Esophagus muscularis mucosa (tissue), 4 donors: ENCODE measurements around the gene MEIOSIN. TPM values are rescaled to one million over a fixed set of nuclear protein-coding genes. Genes with fewer than 3 reads are reported as not detected.
A peak's percentile ranks its signal among the peaks of the same experiment; 100 is the strongest.

ENCODE experiments used
- DNase-seq: peaks from one replicate; pipeline ENCODE4 v3.0.0-alpha.2; 2017; ENCODE audit errors: extremely low spot score
- H3K27ac ChIP-seq, 4 donors: fragments of 200-600 bp; sonication (generic); replicated peaks in 1 of 4; 1 replicate in 3 of 4; 2 replicates in 1 of 4; pipeline ENCODE4 v1.5.1; 2016 to 2019; ENCODE audit warnings: mild to moderate bottlenecking in 1 of 4
- H3K27me3 ChIP-seq, 4 donors: fragments of 200-600 bp; sonication (generic); one replicate each; pipeline versions ENCODE4 v1.5.1 to v1.6.0; 2016 to 2019
- H3K36me3 ChIP-seq, 4 donors: fragments of 200-600 bp; sonication (generic); one replicate each; pipeline ENCODE4 v1.5.1; 2016 to 2019
- H3K4me1 ChIP-seq, 4 donors: fragments of 200-600 bp; sonication (generic); one replicate each; pipeline ENCODE4 v1.5.1; 2016 to 2019
- H3K4me3 ChIP-seq, 4 donors: fragments of 200-600 bp; sonication (generic); 1 replicate in 2 of 4; 2 replicates in 2 of 4; pipeline ENCODE4 v1.5.1; 2016 to 2019; ENCODE audit warnings: mild to moderate bottlenecking in 4 of 4, moderate library complexity in 1 of 4
- H3K9me3 ChIP-seq, 4 donors: fragments of 200-600 bp; sonication (generic); 1 replicate in 3 of 4; 2 replicates in 1 of 4; pipeline ENCODE4 v1.5.1; 2016 to 2019
- EP300 ChIP-seq: sonication (generic); formaldehyde crosslinking; IDR thresholded peaks from one replicate; pipeline ENCODE4 v1.6.1; 2017; ENCODE audit warnings: antibody characterized with exemption
- POLR2A ChIP-seq: fragments of 450-650 bp; IDR thresholded peaks from one replicate; pipeline ENCODE4 v1.6.1; 2017; ENCODE audit warnings: antibody characterized with exemption, moderate library complexity, mild to moderate bottlenecking, low read depth
- POLR2AphosphoS5 ChIP-seq, 2 donors: sonication (generic); formaldehyde crosslinking; IDR thresholded peaks; one replicate each; pipeline ENCODE4 v1.6.1; 2017; ENCODE audit warnings: antibody characterized with exemption in 2 of 2
- WGBS: methylation state at CpG from one replicate; pipeline ENCODE4 v1.1.5; 2018; 5-methylcytosine and 5-hydroxymethylcytosine counted together
- intact Hi-C: fragments of 100-400 bp; cut with DNase I; formaldehyde crosslinking; loops from one replicate; pipeline ENCODE4 v1.15.1; 2023
- total RNA-seq, 4 donors: library from RNA; depleted of rRNA; stranded (reverse); fragments of >200 nt; gene quantifications; one replicate each; pipeline versions ENCODE4 v1.1.0 to v1.2.1, GENCODE V29; 2016
- TF ChIP-seq, protein P1 (sequence below), 3 experiments: fragments of 200-600 bp in 2 of 3; fragments of 450-650 bp in 1 of 3; sonication (generic) in 2 of 3; IDR thresholded peaks; one replicate each; pipeline ENCODE4 v1.5.1; 2017 to 2019; ENCODE audit warnings: antibody characterized with exemption in 3 of 3, mild to moderate bottlenecking in 2 of 3, moderate library complexity in 1 of 3

MEIOSIN gene
- total RNA-seq, 4 donors from 2014 or later = not detected

DNA sequence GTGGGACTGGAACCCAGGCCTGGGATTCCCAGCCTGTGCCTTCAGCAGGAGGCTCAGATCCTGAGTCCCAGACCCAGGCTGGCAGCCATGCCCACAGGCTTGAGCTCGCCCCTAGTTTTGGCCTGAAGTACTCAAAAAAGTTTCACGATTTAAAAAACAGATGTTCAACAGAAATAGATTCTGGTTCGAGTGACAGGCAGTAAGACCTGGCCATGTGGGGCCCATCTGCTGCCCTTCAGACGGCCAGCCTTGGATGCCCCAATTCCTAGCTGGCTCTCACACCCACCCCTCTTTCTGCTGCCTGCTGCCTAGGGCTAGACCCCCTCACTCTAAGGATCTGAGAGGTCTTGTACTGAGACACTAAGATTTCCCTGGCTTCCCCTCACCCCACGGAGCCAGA, 51.9 kb downstream of the MEIOSIN start:
- TF ChIP-seq POLR2A = no peak
- TF ChIP-seq POLR2AphosphoS5 (IDR thresholded peaks at IDR 0.05) = no peak
- no peak for TF ChIP-seq EP300
- TF ChIP-seq, protein P1, sequence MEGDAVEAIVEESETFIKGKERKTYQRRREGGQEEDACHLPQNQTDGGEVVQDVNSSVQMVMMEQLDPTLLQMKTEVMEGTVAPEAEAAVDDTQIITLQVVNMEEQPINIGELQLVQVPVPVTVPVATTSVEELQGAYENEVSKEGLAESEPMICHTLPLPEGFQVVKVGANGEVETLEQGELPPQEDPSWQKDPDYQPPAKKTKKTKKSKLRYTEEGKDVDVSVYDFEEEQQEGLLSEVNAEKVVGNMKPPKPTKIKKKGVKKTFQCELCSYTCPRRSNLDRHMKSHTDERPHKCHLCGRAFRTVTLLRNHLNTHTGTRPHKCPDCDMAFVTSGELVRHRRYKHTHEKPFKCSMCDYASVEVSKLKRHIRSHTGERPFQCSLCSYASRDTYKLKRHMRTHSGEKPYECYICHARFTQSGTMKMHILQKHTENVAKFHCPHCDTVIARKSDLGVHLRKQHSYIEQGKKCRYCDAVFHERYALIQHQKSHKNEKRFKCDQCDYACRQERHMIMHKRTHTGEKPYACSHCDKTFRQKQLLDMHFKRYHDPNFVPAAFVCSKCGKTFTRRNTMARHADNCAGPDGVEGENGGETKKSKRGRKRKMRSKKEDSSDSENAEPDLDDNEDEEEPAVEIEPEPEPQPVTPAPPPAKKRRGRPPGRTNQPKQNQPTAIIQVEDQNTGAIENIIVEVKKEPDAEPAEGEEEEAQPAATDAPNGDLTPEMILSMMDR (IDR thresholded peaks at IDR 0.05) = no peak
- Histone ChIP-seq H3K9me3 (no peaks in the 10 kb centered on the region), H3K4me1 (peaks cover 58 to 72% (median 63%) of the 10 kb centered on the region in 4 donors), H3K27ac (peak overlapping the region; percentile 94 to 97 (median 95)), H3K27me3 (no peaks in the 10 kb centered on the region), H3K36me3 (peaks cover 20 to 54% (median 48%) of the 10 kb centered on the region in 4 donors), H3K4me3 (no peak overlapping the region)
- no peak for DNase-seq
- 78% methylated on average over 4 of the region's 5 CpGs for WGBS
- intact Hi-C loops = no loop called here

DNA sequence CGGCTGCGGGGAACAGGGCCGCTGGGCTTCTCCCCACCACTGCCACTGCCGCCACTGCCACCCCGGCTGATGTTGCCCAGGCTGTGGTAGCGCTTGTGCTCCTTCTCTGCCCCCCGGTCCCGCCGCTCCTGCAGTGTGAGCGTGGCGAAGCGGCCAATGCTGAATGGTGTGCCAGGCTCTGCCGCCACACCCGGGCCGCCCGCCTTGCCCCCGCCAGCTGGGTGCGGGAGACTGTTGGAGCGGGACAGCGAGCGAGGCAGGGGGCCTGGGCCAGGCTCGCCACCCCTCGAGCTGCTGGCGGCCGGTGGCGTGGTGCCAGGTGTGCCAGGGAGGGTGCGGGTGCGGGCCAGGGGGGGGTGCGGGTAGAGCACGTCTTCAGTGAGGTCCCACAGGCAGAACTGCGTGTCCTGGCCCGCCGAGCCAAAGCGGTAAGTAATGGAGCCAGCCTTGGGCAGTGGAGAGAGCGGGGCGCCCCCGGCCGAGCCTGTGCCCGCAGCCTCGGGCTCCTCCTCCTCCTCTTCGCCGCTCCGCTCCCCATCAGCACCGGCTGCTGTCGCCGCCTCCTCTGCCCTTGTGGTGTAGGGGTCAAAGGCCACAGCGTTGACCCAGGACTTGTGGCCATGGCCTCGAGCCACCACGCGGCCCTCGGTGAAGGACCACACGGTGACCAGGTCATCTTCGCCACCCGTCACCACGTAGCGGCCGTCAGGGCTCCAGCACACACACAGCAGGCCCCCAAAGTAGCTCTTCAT, 52.7 kb downstream of the MEIOSIN start:
- no peak for DNase-seq
- TF ChIP-seq POLR2AphosphoS5 (IDR thresholded peaks at IDR 0.05) (no peak), POLR2A (no peak), EP300 (no peak)
- TF ChIP-seq, protein P1 (IDR thresholded peaks at IDR 0.05) = no peak
- WGBS = 88% methylated on average over 28 of the region's 57 CpGs
- Histone ChIP-seq H3K9me3 (no peaks in the 10 kb centered on the region), H3K4me1 (peaks cover 52 to 72% (median 58%) of the 10 kb centered on the region in 4 donors), H3K36me3 (peaks cover 20 to 62% (median 56%) of the 10 kb centered on the region in 4 donors), H3K4me3 (no peak overlapping the region), H3K27me3 (no peaks in the 10 kb centered on the region), H3K27ac (peak overlapping the region; percentile 94 to 97 (median 95))
- intact Hi-C loops = no loop called here

DNA sequence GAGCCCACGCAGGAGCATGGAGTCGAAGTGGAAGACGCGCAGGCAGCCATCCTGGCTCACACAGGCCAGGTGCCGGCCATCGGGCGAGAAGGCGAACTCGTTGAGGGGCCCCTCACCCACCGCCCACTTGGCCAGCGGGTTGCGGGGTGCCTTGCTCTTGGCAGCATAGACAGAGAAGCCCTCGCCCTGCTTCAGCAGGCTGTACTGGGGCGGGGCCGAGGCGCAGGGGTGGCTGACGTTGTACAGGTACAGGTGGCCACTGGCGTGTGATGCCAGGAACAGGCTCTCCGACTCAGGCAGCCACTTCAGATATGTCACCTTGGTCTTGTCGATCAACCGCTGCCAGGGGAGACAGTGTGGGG, 53.3 kb downstream of the MEIOSIN start:
- peaks cover 20 to 63% (median 57%) of the 10 kb centered on the region in 4 donors for H3K36me3 ChIP-seq
- 94% methylated on average over 14 of the region's 21 CpGs for WGBS
- peaks cover 52 to 72% (median 58%) of the 10 kb centered on the region in 4 donors for H3K4me1 ChIP-seq
- intact Hi-C loops = no loop called here
- no peaks in the 10 kb centered on the region for H3K27me3 ChIP-seq
- no peaks in the 10 kb centered on the region for H3K9me3 ChIP-seq
- peak overlapping the region; percentile 94 to 97 (median 95) for H3K27ac ChIP-seq
- TF ChIP-seq, protein P1 (IDR thresholded peaks at IDR 0.05) = no peak
- TF ChIP-seq POLR2AphosphoS5 (IDR thresholded peaks at IDR 0.05) = no peak
- TF ChIP-seq EP300 = no peak
- TF ChIP-seq POLR2A = no peak
- no peak for DNase-seq
- no peak overlapping the region for H3K4me3 ChIP-seq

DNA sequence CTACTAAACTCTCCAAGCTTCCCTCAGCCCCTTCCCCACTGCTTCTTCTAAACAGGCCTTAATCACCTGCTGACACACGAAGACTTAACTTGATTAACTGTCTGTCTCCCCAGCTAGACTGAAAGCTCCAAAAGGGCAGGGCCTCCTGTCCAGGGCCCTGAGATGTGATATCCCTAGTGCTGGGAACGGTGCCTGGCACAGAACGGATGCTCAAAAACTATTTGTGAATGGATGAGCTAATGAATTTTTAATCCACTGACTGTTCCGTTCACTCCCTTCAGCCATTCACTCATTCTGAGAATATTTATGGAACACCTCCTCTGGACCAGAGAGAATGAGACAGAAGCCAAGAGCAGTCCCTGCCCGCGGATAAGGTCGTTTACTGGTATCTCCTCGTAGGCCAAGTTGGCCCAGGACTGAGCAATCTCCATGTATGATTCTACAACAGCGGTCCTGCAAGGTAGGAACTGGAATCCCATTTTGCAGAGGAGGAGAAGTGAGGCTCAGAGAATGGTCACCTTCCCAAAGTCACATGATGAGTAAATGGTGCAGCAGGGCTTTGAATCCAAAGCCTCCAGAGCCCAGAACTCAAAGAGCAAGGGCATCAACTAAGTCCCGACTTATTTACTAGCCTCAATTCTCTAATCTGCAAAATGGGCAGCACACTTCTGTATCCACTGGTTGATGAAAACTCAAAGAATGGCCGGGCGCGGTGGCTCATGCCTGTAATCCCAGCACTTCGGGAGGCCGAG, 56.0 kb downstream of the MEIOSIN start:
- H3K27ac ChIP-seq = no peak overlapping the region

More for the DNA sequence above, 56.0 kb downstream of the MEIOSIN start:
- Histone ChIP-seq H3K36me3 (peaks cover 20 to 63% (median 57%) of the 10 kb centered on the region in 4 donors), H3K4me1 (peaks cover 44 to 63% (median 49%) of the 10 kb centered on the region in 4 donors), H3K4me3 (no peak overlapping the region), H3K27me3 (no peaks in the 10 kb centered on the region), H3K9me3 (no peaks in the 10 kb centered on the region)
- intact Hi-C loops = no loop called here
- WGBS = 86% methylated on average over 15 of the region's 15 CpGs
- no peak for TF ChIP-seq POLR2AphosphoS5 (IDR thresholded peaks at IDR 0.05)
- no peak for TF ChIP-seq POLR2A
- TF ChIP-seq, protein P1 (IDR thresholded peaks at IDR 0.05) = no peak
- no peak for TF ChIP-seq EP300
- DNase-seq = no peak
